ENCODE results near the gene HKDC1. TPM values are rescaled to one million over a fixed set of nuclear protein-coding genes. Genes with fewer than 3 reads are reported as not detected.

HKDC1 gene
- total and polyA plus RNA-seq, 10 of the 15 experiments (the other 5 are each of a cell fraction or from before 2014, with no cell fraction given) = 0.04 to 0.34 (median 0.13) TPM; not detected in 5

DNA sequence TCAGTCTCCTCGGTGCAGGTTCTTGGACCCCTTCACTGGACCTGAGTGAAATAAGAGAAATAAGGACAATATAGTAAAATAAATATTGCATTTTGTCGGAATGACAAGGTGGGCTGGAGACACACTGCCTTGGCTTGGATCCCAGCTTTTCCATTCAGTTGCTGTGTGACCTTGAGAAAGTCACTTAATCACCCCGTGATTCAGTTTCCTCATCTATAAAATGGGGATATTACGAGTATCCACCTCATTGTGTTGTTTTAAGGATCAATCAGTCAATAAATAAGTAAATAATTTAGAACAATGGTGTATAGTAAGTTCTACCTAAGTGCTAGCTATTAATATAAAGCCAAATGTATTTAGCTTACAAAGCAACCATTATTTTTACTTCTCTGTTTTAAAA lies 87.3 kb downstream of the HKDC1 start:
- ChIA-PET POLR2A (no interaction called here), RAD21 (ENCODE audit: unreplicated experiment) (no interaction called here), SMC1A (ENCODE audit: uncharacterized antibody, unreplicated experiment) (no interaction called here), CTCF (interaction anchor here (1.7 kb wide), 1 partner anchor 9 kb away, joined by 4 read pairs; no protein-coding TSS in a partner anchor)
- no TSS peak for BruUV-seq (replicated peaks)
- H3K4me1 ChIP-seq (ENCODE audit: control insufficient read depth, insufficient read depth, low read length) = no peaks in the 10 kb centered on the region
- no peak overlapping the region for H3K9ac ChIP-seq (ENCODE audit: control insufficient read depth, insufficient read depth, low read length)
- 45% methylated on average over 4 of the region's 4 CpGs for WGBS (ENCODE audit: insufficient coverage, insufficient replicate concordance, low lambda C conversion rate, missing lambda C conversion rate)
- no peak overlapping the region for H3K4me3 ChIP-seq
- H3K4me2 ChIP-seq (ENCODE audit: control insufficient read depth, insufficient read depth) = no peak overlapping the region
- FAIRE-seq = no peak
- no peaks in the 10 kb centered on the region for H4K20me1 ChIP-seq (ENCODE audit: control insufficient read depth, insufficient read depth)
- no peaks in the 10 kb centered on the region for H3K36me3 ChIP-seq (ENCODE audit: control insufficient read depth in 2 of 2, insufficient read depth in 2 of 2, low read length in 1 of 2)
- H2AFZ ChIP-seq (ENCODE audit: control insufficient read depth, low read depth, low read length) = no peak overlapping the region
- H3K9me3 ChIP-seq (replicated peaks; ENCODE audit: control insufficient read depth, insufficient read depth, low read length) = no peaks in the 10 kb centered on the region
- no peak for ATAC-seq
- intact Hi-C loops (cut with micrococcal nuclease; ENCODE audit: unreplicated experiment) = no loop called here
- TF ChIP-seq IKZF2 (IDR thresholded peaks at IDR 0.05) (no peak), BMI1 (IDR thresholded peaks at IDR 0.05; ENCODE audit: borderline replicate concordance) (no peak), MEF2B (IDR thresholded peaks at IDR 0.05; ENCODE audit: partially characterized antibody, poor library complexity, severe bottlenecking) (no peak), NR2F1 (conservative IDR thresholded peaks at IDR 0.05) (no peak), ATF7 (IDR thresholded peaks at IDR 0.05; ENCODE audit: low read depth) (no peak), SIN3A (IDR thresholded peaks at IDR 0.05; ENCODE audit: low read depth, low read length) (no peak), GABPA (IDR thresholded peaks at IDR 0.05; ENCODE audit: low read depth) (no peak), RAD21 (IDR thresholded peaks at IDR 0.05; ENCODE audit: insufficient read depth, low read depth, low read length) (no peak), POLR2AphosphoS2 (IDR thresholded peaks at IDR 0.05; ENCODE audit: low read depth, low read length) (no peak)
- TF ChIP-seq, protein P1, sequence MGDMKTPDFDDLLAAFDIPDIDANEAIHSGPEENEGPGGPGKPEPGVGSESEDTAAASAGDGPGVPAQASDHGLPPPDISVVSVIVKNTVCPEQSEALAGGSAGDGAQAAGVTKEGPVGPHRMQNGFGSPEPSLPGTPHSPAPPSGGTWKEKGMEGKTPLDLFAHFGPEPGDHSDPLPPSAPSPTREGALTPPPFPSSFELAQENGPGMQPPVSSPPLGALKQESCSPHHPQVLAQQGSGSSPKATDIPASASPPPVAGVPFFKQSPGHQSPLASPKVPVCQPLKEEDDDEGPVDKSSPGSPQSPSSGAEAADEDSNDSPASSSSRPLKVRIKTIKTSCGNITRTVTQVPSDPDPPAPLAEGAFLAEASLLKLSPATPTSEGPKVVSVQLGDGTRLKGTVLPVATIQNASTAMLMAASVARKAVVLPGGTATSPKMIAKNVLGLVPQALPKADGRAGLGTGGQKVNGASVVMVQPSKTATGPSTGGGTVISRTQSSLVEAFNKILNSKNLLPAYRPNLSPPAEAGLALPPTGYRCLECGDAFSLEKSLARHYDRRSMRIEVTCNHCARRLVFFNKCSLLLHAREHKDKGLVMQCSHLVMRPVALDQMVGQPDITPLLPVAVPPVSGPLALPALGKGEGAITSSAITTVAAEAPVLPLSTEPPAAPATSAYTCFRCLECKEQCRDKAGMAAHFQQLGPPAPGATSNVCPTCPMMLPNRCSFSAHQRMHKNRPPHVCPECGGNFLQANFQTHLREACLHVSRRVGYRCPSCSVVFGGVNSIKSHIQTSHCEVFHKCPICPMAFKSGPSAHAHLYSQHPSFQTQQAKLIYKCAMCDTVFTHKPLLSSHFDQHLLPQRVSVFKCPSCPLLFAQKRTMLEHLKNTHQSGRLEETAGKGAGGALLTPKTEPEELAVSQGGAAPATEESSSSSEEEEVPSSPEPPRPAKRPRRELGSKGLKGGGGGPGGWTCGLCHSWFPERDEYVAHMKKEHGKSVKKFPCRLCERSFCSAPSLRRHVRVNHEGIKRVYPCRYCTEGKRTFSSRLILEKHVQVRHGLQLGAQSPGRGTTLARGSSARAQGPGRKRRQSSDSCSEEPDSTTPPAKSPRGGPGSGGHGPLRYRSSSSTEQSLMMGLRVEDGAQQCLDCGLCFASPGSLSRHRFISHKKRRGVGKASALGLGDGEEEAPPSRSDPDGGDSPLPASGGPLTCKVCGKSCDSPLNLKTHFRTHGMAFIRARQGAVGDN (IDR thresholded peaks at IDR 0.05) = no peak
- TF ChIP-seq, protein P2, sequence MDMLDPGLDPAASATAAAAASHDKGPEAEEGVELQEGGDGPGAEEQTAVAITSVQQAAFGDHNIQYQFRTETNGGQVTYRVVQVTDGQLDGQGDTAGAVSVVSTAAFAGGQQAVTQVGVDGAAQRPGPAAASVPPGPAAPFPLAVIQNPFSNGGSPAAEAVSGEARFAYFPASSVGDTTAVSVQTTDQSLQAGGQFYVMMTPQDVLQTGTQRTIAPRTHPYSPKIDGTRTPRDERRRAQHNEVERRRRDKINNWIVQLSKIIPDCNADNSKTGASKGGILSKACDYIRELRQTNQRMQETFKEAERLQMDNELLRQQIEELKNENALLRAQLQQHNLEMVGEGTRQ (IDR thresholded peaks at IDR 0.05; ENCODE audit: borderline replicate concordance, low read depth, low read length) = no peak
- TF ChIP-seq, protein P3, sequence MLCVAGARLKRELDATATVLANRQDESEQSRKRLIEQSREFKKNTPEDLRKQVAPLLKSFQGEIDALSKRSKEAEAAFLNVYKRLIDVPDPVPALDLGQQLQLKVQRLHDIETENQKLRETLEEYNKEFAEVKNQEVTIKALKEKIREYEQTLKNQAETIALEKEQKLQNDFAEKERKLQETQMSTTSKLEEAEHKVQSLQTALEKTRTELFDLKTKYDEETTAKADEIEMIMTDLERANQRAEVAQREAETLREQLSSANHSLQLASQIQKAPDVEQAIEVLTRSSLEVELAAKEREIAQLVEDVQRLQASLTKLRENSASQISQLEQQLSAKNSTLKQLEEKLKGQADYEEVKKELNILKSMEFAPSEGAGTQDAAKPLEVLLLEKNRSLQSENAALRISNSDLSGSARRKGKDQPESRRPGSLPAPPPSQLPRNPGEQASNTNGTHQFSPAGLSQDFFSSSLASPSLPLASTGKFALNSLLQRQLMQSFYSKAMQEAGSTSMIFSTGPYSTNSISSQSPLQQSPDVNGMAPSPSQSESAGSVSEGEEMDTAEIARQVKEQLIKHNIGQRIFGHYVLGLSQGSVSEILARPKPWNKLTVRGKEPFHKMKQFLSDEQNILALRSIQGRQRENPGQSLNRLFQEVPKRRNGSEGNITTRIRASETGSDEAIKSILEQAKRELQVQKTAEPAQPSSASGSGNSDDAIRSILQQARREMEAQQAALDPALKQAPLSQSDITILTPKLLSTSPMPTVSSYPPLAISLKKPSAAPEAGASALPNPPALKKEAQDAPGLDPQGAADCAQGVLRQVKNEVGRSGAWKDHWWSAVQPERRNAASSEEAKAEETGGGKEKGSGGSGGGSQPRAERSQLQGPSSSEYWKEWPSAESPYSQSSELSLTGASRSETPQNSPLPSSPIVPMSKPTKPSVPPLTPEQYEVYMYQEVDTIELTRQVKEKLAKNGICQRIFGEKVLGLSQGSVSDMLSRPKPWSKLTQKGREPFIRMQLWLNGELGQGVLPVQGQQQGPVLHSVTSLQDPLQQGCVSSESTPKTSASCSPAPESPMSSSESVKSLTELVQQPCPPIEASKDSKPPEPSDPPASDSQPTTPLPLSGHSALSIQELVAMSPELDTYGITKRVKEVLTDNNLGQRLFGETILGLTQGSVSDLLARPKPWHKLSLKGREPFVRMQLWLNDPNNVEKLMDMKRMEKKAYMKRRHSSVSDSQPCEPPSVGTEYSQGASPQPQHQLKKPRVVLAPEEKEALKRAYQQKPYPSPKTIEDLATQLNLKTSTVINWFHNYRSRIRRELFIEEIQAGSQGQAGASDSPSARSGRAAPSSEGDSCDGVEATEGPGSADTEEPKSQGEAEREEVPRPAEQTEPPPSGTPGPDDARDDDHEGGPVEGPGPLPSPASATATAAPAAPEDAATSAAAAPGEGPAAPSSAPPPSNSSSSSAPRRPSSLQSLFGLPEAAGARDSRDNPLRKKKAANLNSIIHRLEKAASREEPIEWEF (IDR thresholded peaks at IDR 0.05; ENCODE audit: insufficient replicate concordance, low read depth, low read length) = no peak
- H3K79me2 ChIP-seq (ENCODE audit: control insufficient read depth, insufficient read depth, low read length) = no peaks in the 10 kb centered on the region
- in situ Hi-C loops (cut with MboI) = no loop called here
- DNase-seq (ENCODE audit: low read depth, low spot score) = no peak
- no peak overlapping the region for H3K27ac ChIP-seq (ENCODE audit: control insufficient read depth, insufficient read depth)
- H3K27me3 ChIP-seq (replicated peaks in 1 of 2; ENCODE audit: control insufficient read depth in 2 of 2, insufficient read depth in 2 of 2, low read length in 1 of 2) = no peaks in the 10 kb centered on the region

All from GM12878 (cell line).